ENCODE results near the gene CUX1. TPM values are rescaled to one million over a fixed set of nuclear protein-coding genes. Genes with fewer than 3 reads are reported as not detected.

Gene CUX1
- total and polyA plus RNA-seq, 2 of the 13 experiments (the other 11 are each of a cell fraction or from before 2014, with no cell fraction given), result 13.7 to 14.9 TPM

DNA sequence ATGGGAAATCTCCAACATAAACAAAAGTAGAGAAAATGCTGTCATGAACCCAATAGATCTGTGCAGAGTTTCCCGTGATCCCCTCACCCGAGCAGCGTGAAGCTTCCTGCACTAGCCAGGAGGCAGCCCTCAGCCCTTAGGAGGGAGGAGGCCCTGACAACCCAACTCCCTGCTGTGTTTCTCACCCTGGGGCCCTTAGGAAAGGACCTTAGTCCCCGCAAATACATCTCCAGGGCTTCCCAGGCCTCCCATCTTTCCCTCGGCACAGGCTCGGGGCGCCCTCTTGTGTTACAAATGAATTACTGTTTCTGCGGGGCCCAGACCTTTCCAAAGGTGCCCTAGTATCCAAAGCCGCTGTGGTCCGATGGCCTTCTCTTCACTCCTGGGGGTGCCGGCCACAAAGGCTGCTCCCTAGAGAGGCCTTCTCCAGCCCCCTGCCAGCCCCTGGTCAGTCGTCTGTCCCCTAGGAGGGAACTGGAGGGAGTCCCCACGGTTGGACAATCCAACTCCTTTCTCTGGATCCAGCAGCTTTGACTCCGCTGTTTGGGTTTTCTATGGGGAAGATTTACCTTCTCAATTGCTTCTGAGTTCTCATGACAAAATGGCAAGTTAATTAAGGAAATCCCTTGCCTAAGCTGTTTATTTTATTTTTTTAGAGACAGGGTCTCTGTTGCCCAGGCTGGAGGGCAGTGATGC is 419.3 kb downstream of the CUX1 start (continued):
- TF ChIP-seq SAP130 (CRISPR knock-in tag; IDR thresholded peaks at IDR 0.05; ENCODE audit: low read depth), result peak; percentile 17; the same call in 1 of the 2 replicates
- TF ChIP-seq, protein P1, sequence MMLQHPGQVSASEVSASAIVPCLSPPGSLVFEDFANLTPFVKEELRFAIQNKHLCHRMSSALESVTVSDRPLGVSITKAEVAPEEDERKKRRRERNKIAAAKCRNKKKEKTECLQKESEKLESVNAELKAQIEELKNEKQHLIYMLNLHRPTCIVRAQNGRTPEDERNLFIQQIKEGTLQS (CRISPR knock-in tag; IDR thresholded peaks at IDR 0.05), result no peak
- no peak for TF ChIP-seq GATAD1 (CRISPR knock-in tag; IDR thresholded peaks at IDR 0.05)
- no peak for TF ChIP-seq ZNF773 (CRISPR knock-in tag; IDR thresholded peaks at IDR 0.05; ENCODE audit: borderline replicate concordance)
- TF ChIP-seq, protein P2, sequence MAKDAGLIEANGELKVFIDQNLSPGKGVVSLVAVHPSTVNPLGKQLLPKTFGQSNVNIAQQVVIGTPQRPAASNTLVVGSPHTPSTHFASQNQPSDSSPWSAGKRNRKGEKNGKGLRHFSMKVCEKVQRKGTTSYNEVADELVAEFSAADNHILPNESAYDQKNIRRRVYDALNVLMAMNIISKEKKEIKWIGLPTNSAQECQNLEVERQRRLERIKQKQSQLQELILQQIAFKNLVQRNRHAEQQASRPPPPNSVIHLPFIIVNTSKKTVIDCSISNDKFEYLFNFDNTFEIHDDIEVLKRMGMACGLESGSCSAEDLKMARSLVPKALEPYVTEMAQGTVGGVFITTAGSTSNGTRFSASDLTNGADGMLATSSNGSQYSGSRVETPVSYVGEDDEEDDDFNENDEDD (CRISPR knock-in tag; IDR thresholded peaks at IDR 0.05; ENCODE audit: borderline replicate concordance), result no peak
- peak; percentile 39; the same call in 1 of the 2 replicates for TF ChIP-seq KDM2A (CRISPR knock-in tag; IDR thresholded peaks at IDR 0.05; ENCODE audit: borderline replicate concordance, low read depth)
- TF ChIP-seq, protein P3, sequence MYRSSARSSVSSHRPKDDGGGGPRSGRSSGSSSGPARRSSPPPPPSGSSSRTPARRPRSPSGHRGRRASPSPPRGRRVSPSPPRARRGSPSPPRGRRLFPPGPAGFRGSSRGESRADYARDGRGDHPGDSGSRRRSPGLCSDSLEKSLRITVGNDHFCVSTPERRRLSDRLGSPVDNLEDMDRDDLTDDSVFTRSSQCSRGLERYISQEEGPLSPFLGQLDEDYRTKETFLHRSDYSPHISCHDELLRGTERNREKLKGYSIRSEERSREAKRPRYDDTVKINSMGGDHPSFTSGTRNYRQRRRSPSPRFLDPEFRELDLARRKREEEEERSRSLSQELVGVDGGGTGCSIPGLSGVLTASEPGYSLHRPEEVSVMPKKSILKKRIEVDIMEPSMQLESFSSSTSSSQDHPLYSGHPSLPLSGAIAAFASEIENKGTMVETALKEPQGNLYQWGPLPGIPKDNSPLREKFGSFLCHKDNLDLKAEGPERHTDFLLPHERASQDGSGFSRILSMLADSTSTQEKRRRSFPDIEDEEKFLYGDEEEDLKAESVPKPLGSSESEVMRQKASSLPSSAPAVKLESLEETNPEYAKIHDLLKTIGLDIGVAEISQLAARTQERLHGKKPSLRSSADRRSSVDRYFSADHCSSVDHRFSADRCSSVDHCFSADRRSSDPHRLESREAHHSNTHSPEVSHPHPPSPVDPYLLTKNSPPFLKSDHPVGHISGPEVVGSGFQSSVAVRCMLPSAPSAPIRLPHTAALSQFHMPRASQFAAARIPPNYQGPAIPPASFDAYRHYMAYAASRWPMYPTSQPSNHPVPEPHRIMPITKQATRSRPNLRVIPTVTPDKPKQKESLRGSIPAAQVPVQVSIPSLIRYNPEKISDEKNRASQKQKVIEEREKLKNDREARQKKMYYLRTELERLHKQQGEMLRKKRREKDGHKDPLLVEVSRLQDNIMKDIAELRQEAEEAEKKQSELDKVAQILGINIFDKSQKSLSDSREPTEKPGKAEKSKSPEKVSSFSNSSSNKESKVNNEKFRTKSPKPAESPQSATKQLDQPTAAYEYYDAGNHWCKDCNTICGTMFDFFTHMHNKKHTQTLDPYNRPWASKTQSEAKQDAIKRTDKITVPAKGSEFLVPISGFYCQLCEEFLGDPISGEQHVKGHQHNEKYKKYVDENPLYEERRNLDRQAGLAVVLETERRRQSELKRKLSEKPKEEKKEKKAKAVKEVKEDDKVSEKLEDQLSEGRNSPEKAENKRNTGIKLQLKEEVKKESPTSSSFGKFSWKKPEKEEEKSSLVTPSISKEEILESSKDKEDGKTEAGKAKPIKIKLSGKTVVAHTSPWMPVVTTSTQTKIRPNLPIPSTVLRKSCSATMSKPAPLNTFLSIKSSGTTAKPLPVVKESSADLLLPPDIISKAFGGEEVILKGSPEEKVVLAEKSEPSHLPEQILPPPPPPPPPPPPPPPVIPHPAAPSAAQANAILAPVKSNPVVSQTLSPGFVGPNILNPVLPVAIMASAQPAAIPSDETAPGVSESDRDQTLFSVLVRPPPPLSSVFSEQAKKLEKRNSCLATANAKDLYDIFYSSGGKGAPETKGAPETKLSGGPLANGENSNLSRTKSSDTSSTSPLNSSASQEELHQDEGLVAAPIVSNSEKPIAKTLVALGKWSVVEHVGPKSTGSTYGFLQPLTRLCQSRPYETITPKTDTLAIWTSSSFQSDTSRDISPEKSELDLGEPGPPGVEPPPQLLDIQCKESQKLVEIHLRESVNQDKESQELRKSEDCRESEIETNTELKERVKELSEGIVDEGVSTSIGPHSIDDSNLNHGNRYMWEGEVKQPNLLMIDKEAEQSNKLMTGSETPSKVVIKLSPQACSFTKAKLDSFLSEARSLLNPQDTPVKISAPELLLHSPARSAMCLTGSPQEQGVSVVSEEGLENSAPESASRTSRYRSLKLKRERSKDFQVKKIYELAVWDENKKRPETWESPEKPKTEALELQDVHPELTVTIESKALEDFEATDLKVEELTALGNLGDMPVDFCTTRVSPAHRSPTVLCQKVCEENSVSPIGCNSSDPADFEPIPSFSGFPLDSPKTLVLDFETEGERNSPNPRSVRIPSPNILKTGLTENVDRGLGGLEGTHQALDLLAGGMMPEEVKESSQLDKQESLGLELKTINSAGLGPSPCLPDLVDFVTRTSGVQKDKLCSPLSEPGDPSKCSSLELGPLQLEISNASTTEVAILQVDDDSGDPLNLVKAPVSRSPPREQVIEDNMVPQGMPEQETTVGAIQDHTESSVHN (CRISPR knock-in tag; IDR thresholded peaks at IDR 0.05), result no peak
- TF ChIP-seq, protein P4, sequence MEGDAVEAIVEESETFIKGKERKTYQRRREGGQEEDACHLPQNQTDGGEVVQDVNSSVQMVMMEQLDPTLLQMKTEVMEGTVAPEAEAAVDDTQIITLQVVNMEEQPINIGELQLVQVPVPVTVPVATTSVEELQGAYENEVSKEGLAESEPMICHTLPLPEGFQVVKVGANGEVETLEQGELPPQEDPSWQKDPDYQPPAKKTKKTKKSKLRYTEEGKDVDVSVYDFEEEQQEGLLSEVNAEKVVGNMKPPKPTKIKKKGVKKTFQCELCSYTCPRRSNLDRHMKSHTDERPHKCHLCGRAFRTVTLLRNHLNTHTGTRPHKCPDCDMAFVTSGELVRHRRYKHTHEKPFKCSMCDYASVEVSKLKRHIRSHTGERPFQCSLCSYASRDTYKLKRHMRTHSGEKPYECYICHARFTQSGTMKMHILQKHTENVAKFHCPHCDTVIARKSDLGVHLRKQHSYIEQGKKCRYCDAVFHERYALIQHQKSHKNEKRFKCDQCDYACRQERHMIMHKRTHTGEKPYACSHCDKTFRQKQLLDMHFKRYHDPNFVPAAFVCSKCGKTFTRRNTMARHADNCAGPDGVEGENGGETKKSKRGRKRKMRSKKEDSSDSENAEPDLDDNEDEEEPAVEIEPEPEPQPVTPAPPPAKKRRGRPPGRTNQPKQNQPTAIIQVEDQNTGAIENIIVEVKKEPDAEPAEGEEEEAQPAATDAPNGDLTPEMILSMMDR (CRISPR knock-in tag; IDR thresholded peaks at IDR 0.05), result peak; percentile 94
- TF ChIP-seq REL (CRISPR knock-in tag; conservative IDR thresholded peaks at IDR 0.05), result no peak
- no peak for TF ChIP-seq ZNF160 (CRISPR knock-in tag; IDR thresholded peaks at IDR 0.05)
- TF ChIP-seq, protein P5, sequence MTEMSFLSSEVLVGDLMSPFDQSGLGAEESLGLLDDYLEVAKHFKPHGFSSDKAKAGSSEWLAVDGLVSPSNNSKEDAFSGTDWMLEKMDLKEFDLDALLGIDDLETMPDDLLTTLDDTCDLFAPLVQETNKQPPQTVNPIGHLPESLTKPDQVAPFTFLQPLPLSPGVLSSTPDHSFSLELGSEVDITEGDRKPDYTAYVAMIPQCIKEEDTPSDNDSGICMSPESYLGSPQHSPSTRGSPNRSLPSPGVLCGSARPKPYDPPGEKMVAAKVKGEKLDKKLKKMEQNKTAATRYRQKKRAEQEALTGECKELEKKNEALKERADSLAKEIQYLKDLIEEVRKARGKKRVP (CRISPR knock-in tag; IDR thresholded peaks at IDR 0.05), result no peak
- no peak for TF ChIP-seq ZNF101 (CRISPR knock-in tag; IDR thresholded peaks at IDR 0.05; ENCODE audit: borderline replicate concordance, low read depth)
- TF ChIP-seq, protein P6, sequence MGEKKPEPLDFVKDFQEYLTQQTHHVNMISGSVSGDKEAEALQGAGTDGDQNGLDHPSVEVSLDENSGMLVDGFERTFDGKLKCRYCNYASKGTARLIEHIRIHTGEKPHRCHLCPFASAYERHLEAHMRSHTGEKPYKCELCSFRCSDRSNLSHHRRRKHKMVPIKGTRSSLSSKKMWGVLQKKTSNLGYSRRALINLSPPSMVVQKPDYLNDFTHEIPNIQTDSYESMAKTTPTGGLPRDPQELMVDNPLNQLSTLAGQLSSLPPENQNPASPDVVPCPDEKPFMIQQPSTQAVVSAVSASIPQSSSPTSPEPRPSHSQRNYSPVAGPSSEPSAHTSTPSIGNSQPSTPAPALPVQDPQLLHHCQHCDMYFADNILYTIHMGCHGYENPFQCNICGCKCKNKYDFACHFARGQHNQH (CRISPR knock-in tag; IDR thresholded peaks at IDR 0.05), result 0 out of 2 replicates have a peak, but pooled peaks have one; percentile 29
- TF ChIP-seq NCOA5 (CRISPR knock-in tag; IDR thresholded peaks at IDR 0.05), result no peak
